ENCODE data around the gene OR51T1.
"Not testable (repeated sequence)": the region's sequence is repeated elsewhere in the genome, so short reads cannot be mapped to it uniquely, and the experiment has no call there.

Gene OR51T1

DNA sequence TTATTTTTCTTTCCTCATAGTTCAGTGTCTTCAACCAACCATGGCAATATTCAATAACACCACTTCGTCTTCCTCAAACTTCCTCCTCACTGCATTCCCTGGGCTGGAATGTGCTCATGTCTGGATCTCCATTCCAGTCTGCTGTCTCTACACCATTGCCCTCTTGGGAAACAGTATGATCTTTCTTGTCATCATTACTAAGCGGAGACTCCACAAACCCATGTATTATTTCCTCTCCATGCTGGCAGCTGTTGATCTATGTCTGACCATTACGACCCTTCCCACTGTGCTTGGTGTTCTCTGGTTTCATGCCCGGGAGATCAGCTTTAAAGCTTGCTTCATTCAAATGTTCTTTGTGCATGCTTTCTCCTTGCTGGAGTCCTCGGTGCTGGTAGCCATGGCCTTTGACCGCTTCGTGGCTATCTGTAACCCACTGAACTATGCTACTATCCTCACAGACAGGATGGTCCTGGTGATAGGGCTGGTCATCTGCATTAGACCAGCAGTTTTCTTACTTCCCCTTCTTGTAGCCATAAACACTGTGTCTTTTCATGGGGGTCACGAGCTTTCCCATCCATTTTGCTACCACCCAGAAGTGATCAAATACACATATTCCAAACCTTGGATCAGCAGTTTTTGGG is at the start of gene OR51T1:
Gene OR51T1, plus strand, starts transcription at position 41 of the 641 bp plus-strand sequence. Its CDS starts 0 bp downstream, at position 41.
- Histone ChIP-seq H4K20me1 (ENCODE audit: insufficient read depth) (no peaks in the 10 kb centered on the region), H3K79me2 (ENCODE audit: insufficient read depth, low read depth) (no peaks in the 10 kb centered on the region), H3K27ac (no peak within 1 kb of the TSS), H3K27me3 (ENCODE audit: insufficient read depth, low read depth) (no peaks in the 10 kb centered on the region), H3K4me3 (IDR thresholded peaks at IDR 0.05; ENCODE audit: insufficient read depth, low read depth, low read length) (no peak within 1 kb of the TSS), H2AFZ (ENCODE audit: low read depth) (no peak within 1 kb of the TSS), H3K4me1 (ENCODE audit: low read depth, poor library complexity, severe bottlenecking) (no peaks in the 10 kb centered on the region), H3K9ac (no peak within 1 kb of the TSS), H3K36me3 (ENCODE audit: insufficient read depth) (no peaks in the 10 kb centered on the region), H3K4me2 (no peak within 1 kb of the TSS)
- TF ChIP-seq, protein P1, sequence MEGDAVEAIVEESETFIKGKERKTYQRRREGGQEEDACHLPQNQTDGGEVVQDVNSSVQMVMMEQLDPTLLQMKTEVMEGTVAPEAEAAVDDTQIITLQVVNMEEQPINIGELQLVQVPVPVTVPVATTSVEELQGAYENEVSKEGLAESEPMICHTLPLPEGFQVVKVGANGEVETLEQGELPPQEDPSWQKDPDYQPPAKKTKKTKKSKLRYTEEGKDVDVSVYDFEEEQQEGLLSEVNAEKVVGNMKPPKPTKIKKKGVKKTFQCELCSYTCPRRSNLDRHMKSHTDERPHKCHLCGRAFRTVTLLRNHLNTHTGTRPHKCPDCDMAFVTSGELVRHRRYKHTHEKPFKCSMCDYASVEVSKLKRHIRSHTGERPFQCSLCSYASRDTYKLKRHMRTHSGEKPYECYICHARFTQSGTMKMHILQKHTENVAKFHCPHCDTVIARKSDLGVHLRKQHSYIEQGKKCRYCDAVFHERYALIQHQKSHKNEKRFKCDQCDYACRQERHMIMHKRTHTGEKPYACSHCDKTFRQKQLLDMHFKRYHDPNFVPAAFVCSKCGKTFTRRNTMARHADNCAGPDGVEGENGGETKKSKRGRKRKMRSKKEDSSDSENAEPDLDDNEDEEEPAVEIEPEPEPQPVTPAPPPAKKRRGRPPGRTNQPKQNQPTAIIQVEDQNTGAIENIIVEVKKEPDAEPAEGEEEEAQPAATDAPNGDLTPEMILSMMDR (conservative IDR thresholded peaks at IDR 0.05; ENCODE audit: low read depth, low read length): no peak

- no peak overlapping the region for H3K27ac ChIP-seq
- no peak overlapping the region for H3K4me2 ChIP-seq
- no peaks in the 10 kb centered on the region for H3K4me1 ChIP-seq (ENCODE audit: low read depth, poor library complexity, severe bottlenecking)
- H3K9ac ChIP-seq: no peak overlapping the region
- no peak overlapping the region for H2AFZ ChIP-seq (ENCODE audit: low read depth)
- TF ChIP-seq, protein P1 (conservative IDR thresholded peaks at IDR 0.05; ENCODE audit: low read depth, low read length): no peak
- H4K20me1 ChIP-seq (ENCODE audit: insufficient read depth): no peaks in the 10 kb centered on the region
- H3K4me3 ChIP-seq (IDR thresholded peaks at IDR 0.05; ENCODE audit: insufficient read depth, low read depth, low read length): no peak overlapping the region
- no peaks in the 10 kb centered on the region for H3K36me3 ChIP-seq (ENCODE audit: insufficient read depth)
- no peaks in the 10 kb centered on the region for H3K27me3 ChIP-seq (ENCODE audit: insufficient read depth, low read depth)
- no peaks in the 10 kb centered on the region for H3K79me2 ChIP-seq (ENCODE audit: insufficient read depth, low read depth)
These were observed 41.7 kb upstream of the OR51T1 start for GRCh38 chr11:4839851-4840549.

DNA sequence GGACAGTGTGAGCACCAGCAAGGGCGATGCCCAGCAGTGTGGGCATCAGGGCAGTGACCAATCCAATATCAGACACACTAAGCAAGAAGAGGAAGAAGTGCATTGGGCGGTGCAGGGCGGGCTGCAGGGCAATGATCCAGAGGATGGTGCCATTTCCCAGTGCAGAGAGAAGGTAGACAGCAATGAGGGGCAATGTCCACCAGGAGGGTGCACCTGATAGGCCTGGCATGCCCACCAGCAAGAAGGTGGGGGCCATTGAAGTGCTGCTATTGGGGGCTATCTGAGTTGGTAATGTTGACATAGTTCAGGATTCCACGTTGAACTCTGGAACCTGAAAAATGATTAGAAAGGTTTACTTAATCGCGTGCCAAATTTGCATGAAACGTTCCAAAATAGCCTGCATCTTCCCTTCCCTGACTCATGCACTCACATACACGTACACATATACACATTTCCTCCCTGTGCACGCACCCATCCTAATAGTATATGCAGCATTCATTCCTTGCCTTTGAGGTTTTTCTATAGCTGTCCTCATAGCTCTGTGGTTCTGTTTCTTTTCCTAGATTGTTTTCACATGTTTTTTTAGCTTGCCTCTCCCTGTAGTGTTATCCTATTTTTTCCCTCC is 32.7 kb upstream of the OR51T1 start, which contains the start of gene OR51S1:
Gene OR51S1, minus strand, starts transcription at position 301 of the 625 bp plus-strand sequence. Its CDS starts 0 bp downstream, at position 301.
- no peak within 1 kb of the TSS for H3K4me2 ChIP-seq
- no peak within 1 kb of the TSS for H3K4me3 ChIP-seq (IDR thresholded peaks at IDR 0.05; ENCODE audit: insufficient read depth, low read depth, low read length)
- no peak within 1 kb of the TSS for H2AFZ ChIP-seq (ENCODE audit: low read depth)
- no peaks in the 10 kb centered on the region for H3K79me2 ChIP-seq (ENCODE audit: insufficient read depth, low read depth)
- no peaks in the 10 kb centered on the region for H3K4me1 ChIP-seq (ENCODE audit: low read depth, poor library complexity, severe bottlenecking)
- no peaks in the 10 kb centered on the region for H3K27me3 ChIP-seq (ENCODE audit: insufficient read depth, low read depth)
- H3K27ac ChIP-seq: no peak within 1 kb of the TSS
- no peak within 1 kb of the TSS for H3K9ac ChIP-seq
- TF ChIP-seq, protein P1 (conservative IDR thresholded peaks at IDR 0.05; ENCODE audit: low read depth, low read length): no peak
- H3K36me3 ChIP-seq (ENCODE audit: insufficient read depth): no peaks in the 10 kb centered on the region
- no peaks in the 10 kb centered on the region for H4K20me1 ChIP-seq (ENCODE audit: insufficient read depth)

- no peaks in the 10 kb centered on the region for H3K4me1 ChIP-seq (ENCODE audit: low read depth, poor library complexity, severe bottlenecking)
- no peaks in the 10 kb centered on the region for H4K20me1 ChIP-seq (ENCODE audit: insufficient read depth)
- no peak overlapping the region for H3K27ac ChIP-seq
- H3K4me3 ChIP-seq (IDR thresholded peaks at IDR 0.05; ENCODE audit: insufficient read depth, low read depth, low read length): no peak overlapping the region
- no peak overlapping the region for H2AFZ ChIP-seq (ENCODE audit: low read depth)
- TF ChIP-seq, protein P1 (conservative IDR thresholded peaks at IDR 0.05; ENCODE audit: low read depth, low read length): no peak
- no peaks in the 10 kb centered on the region for H3K36me3 ChIP-seq (ENCODE audit: insufficient read depth)
- no peaks in the 10 kb centered on the region for H3K79me2 ChIP-seq (ENCODE audit: insufficient read depth, low read depth)
- no peaks in the 10 kb centered on the region for H3K27me3 ChIP-seq (ENCODE audit: insufficient read depth, low read depth)
- H3K9ac ChIP-seq: no peak overlapping the region
- no peak overlapping the region for H3K4me2 ChIP-seq
These were observed 30.7 kb upstream of the OR51T1 start for GRCh38 chr11:4851033-4851432.

DNA sequence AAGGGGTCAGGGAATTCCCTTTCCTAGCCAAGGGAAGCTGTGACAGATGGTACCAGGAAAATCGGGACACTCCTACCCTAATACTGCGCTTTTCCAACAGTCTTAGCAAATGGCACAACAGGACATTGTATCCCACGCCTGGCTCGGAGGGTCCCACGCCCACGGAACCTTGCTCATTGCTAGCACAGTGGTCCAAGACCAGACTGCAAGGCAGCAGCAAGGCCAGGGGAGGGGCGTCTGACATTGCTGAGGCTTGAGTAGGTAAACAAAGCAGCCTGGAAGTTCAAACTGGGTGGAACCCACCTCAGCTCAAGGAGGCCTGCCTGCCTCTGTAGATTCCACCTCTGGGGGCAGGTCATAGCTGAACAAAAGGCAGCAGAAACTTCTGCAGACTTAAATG is 27.4 kb upstream of the OR51T1 start:
- H3K4me1 ChIP-seq (ENCODE audit: low read depth, poor library complexity, severe bottlenecking); H3K4me2 ChIP-seq; H4K20me1 ChIP-seq (ENCODE audit: insufficient read depth); H3K9ac ChIP-seq; H3K36me3 ChIP-seq (ENCODE audit: insufficient read depth); H2AFZ ChIP-seq (ENCODE audit: low read depth); H3K79me2 ChIP-seq (ENCODE audit: insufficient read depth, low read depth); H3K4me3 ChIP-seq (IDR thresholded peaks at IDR 0.05; ENCODE audit: insufficient read depth, low read depth, low read length); H3K27ac ChIP-seq; H3K27me3 ChIP-seq (ENCODE audit: insufficient read depth, low read depth): not testable (repeated sequence)
